HG02852 (cell line): Measurements from ENCODE around the gene S100A4.
"Not testable (repeated sequence)": the region's sequence is repeated elsewhere in the genome, so short reads cannot be mapped to it uniquely, and the experiment has no call there.

Experiments
- ATAC-seq: cut with Tn5 transposase; IDR thresholded peaks from one replicate; pipeline ENCODE4 v1.9.1; 2021; ENCODE audit warnings: mild to moderate bottlenecking, moderate library complexity; ENCODE audit not compliant: unreplicated experiment

Gene S100A4

GRCh38 chr1:153535242-153536011 lies 10.2 kb downstream of the S100A4 start, which contains the start of gene S100A6:
Gene S100A6 (minus strand): TSS chr1:153535991. CDS start chr1:153535339, 652 bp downstream.
- ATAC-seq: peak; percentile 24

DNA sequence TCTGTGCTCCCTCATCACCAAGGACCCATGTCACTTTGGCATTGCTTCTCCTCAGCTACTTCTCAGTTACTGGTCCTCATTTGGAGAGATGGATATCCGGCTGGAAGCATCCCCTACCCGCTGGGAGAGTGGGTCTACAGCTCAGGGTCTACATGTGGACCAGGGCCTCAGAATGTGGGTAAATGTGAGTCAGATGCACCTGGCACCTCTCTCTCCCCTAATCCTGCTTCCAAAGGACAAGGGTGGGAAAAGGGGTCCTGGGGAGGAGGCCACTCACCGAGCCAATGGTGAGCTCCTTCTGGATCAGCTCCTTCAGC lies 10.7 kb downstream of the S100A4 start:
- no peak for ATAC-seq

GRCh38 chr1:153534226-153534924 lies 11.2 kb downstream of the S100A4 start:
- no peak for ATAC-seq

- no peak for ATAC-seq
Measured at GRCh38 chr1:153533689-153534201, 11.9 kb downstream of the S100A4 start.

- ATAC-seq: no peak
Measured at GRCh38 chr1:153532769-153533599, 12.6 kb downstream of the S100A4 start.

DNA sequence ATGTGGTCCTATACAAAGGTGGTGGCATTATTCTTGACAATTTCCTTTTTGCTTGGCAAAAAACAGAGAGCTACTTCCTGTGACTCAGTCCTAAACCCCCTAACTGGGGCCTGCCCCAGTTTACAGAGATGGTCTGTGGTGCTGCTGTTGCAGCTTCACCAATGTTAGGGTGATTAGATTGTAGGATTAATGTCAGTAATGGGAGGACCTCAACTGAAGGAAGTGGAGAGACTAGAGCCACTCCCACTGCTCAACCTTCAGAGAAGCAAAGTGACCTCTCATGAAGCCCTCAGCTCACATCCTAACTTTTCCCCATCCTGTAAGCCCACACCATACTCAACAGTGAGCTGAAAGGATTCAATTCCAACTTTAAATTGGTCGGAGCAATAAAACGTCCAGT lies 13.4 kb downstream of the S100A4 start:
- ATAC-seq: no peak

- no peak for ATAC-seq
Measured at GRCh38 chr1:153531638-153532037, 14.0 kb downstream of the S100A4 start.

DNA sequence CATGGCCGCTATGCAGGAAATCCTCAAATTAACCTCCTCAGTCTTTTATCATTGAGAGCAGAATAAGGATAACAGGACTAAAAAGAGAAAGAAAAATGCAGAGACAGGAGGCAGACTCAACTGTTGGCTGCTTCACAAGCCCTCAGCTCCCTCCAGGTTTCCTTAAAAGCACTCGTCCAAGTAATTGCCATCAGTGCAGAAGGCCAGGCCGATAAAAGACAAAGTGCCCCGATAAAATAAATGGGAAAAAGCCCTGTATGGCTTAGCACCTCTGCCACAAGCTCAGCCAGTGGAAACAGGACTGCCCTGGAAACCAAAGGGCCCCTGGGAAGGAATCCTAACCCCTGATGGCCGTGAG lies 17.9 kb downstream of the S100A4 start:
- no peak for ATAC-seq

DNA sequence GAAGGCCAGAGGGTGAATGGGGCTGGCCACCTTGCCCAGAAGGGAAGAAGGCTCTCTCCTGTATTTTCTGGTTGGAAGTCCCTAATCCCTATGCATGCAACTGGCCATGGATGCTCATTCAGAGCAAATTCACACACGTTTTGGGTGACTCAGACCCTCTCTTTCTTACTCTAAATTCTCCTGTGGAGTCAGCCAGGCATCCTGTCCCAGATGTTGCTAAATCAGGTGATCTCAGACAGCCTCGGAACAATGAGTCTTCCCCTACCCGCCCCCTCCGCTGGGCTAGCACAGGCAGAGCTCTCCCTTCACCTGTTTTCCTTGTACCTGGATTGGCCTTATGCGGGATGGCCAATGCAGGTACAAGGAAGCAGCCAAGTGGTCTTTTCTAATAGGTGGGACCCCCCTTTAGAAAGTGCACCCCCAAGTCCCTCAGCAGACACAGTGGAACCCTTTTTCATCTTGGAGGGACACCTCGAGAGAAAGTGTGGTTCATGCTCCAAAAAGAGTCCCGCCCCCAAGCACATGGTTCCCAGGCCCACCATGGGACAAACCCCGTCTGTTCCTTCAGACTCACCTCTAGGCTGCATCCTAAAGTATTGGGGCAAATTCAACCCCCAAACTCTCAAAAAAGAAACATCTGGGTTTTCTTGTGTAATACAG lies 18.5 kb downstream of the S100A4 start:
- ATAC-seq: no peak

DNA sequence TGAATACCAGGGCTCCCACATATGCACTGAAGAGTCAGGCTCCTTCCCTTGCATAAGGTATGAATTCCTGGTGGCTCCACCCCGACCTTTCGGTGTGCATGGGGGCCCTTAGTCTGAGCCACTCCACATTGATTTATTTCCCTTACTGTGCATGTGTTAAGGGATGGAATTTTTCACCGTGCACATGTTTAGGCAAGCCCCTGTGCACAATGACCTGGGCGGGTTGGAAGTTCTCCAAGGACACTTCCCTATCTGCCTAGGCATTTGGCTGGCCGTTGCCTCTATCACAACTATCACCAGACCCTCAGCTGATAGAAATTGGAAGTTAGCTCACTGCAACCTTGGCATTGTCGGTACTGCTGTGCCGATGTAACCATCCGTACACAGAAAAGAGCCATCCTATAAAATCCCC lies 19.5 kb downstream of the S100A4 start:
- no peak for ATAC-seq

DNA sequence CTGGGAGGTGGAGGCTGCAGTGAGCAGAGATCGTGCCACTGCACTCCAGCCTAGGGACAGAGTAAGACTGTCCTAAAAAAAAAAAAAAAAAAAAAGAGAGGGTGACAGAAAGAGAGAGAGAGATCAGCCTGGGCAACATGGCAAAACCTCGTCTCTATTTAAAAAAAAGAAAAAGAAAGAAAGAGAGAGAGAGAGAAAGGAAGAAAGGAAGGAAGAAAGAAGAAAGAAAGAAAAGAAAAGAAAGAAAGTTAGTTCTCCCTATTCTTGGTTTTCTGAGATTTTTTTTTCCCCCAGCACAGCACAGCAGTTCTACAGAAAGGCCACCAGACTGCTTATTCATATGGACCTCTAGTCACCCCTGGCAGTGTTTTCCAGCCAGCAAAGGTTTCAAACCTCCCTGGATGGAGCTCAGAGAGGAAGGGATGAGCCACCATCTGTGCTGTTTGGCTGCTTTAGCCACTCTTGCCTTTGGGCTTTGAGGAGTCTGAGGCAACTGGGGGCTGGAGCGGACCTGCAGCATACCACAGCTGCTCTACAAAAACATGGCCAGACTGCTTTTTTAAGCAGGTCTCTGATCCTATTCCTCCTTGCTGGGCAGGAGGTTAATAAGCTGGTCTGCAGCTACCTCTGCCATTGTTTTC lies 20.4 kb downstream of the S100A4 start:
- ATAC-seq: no peak

DNA sequence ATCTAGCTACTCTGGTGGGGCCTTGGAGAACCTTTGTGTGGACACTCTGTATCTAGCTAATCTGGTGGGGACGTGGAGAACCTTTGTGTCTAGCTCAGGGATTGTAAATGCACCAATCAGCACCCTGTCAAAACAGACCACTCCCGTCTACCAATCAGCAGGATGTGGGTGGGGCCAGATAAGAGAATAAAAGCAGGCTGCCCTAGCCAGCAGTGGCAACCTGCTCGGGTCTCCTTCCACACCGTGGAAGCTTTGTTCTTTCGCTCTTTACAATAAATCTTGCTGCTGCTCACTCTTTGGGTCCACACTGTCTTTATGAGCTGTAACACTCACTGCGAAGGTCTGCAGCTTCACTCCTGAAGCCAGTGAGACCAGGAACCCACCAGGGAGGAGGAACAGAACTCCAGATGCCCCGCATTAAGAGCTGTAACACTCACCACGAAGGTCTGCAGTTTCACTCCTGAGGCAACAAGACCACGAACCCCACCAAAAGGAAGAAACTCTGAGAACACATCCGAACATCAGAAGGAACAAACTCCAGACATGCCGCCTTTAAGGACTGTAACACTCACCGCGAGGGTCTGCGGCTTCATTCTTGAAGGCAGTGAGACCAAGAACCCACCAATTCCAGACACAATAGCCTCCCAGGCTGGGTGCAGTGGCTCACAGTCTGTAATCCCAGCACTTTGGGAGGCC lies 23.1 kb downstream of the S100A4 start:
- ATAC-seq: not testable (repeated sequence)

- ATAC-seq: not testable (repeated sequence)
Measured at GRCh38 chr1:153521808-153522207, 23.8 kb downstream of the S100A4 start.

DNA sequence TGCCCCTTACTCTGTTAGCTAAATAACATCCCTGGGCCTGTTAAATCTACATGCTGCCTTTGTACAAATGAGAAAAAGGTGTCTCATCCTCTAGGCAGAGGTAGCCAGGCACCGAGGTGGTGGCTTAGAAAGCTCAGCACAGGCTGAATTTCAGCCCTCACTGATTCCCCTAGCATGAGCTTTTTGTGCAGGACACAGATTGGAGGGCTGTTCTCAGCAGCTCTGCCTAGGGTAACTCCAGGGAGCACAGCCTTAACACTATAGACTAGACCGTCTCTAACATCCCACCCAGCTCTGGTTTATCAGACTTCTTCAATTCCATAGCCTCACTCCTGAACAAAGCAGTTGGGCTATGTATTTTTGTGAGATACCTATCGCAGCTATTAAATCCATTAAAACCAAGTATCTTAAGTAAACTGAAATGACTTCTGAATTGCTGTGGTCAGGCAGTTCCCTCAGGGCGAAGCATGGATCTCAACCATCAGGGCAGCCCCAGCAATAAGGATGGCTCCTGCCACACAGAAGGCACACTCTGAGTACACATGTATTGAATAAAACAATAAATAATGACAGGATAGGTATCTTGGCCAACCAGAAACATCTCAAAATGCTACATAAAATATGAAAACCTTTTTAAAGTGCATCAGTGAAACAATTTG lies 24.7 kb downstream of the S100A4 start:
- ATAC-seq: no peak

- ATAC-seq: not testable (repeated sequence)
Measured at GRCh38 chr1:153520137-153520691, 25.4 kb downstream of the S100A4 start.

GRCh38 chr1:153519242-153519641 lies 26.4 kb downstream of the S100A4 start:
- ATAC-seq: no peak

- ATAC-seq: no peak
Measured at GRCh38 chr1:153515504-153516394, 29.9 kb downstream of the S100A4 start.

DNA sequence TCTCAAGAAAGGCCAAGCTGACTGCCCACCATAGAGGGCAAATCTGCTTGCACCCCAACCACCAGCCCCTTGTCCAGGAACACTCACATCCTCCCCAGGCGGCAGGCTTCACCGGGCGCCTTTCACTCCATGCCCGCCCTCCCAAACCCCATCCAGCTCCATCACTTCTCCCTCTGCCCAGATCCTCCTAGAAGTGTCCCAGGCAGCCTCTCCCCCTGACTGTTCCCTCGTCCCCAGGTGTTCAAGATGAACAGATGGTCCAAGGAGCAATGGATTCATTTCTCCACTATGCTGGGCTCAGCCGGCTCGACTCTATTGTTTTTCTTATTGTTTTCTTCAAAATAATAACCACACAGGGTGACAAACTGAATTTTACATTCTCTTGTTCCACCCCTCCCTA lies 31.9 kb downstream of the S100A4 start:
- ATAC-seq: no peak
